Measurements from ENCODE around the gene UTRN.

Gene UTRN

DNA sequence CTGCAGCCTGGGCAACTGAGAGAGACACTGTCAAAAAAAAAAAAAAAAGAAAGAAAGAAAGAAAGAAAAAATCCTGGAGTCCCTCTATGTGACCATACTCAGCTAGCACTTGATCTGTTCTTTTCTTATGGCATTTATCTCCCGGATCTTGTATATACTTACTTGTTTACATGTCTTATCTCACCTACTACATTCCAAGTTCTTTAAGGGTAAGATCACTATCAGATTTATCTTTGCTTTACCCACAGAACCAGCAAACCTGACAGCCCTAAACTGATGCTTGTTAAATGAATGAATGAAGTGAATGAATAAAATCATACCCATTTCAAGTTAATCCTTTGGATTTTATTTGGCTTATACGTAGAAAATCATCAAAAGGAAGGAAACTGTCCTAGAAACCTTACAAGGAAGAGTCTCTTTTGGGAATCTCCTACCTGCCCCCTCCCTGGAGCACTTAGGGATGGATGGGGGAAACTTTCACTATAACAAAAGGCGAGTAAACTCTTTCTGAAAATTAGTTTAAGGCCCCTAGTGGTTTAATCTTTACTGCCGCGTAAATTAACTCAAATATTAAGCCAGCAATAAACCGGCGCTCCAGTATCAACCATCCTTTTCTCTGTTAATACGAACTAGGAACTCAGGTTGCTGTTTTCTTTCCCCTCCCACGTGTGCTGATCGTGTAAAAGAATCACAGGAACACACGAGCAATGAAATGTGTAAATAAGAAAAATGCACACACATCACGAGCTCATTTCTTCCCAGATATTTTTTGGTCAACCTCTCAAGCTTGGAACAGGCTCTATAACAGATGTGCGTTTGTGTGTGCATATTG is 1.3 kb upstream of the UTRN start:
- DNase-seq, result no peak

DNA sequence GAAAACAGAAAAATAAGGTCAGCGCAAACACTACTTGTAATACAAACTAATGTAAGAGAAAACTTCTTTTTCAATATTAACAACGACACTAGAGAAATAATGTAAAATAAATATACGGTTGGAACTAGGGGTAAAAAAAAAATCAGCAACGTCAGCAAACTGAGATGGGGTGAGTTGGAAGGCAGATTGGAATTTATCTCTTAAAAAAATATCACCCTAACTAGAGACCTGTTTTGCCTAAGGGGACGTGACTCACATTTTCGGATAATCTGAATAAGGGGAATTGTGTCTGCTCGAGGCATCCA is 705 bp upstream of the UTRN start:
- DNase-seq, result no peak

DNA sequence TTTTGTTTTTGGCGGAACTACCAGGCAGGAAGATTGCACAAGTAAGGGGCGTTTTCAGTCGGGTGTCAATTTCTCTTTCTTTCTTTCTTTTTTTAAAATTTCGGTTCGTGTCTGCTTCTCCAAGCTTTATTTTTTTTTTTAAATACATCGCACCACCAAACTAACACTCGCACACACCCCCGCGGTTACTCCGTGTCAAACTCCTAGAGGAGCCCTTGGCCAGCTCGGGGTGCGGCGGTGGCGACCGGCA is 338 bp downstream of the UTRN start:
- peak in 1 of 2 donors; percentile 25 for DNase-seq

DNA sequence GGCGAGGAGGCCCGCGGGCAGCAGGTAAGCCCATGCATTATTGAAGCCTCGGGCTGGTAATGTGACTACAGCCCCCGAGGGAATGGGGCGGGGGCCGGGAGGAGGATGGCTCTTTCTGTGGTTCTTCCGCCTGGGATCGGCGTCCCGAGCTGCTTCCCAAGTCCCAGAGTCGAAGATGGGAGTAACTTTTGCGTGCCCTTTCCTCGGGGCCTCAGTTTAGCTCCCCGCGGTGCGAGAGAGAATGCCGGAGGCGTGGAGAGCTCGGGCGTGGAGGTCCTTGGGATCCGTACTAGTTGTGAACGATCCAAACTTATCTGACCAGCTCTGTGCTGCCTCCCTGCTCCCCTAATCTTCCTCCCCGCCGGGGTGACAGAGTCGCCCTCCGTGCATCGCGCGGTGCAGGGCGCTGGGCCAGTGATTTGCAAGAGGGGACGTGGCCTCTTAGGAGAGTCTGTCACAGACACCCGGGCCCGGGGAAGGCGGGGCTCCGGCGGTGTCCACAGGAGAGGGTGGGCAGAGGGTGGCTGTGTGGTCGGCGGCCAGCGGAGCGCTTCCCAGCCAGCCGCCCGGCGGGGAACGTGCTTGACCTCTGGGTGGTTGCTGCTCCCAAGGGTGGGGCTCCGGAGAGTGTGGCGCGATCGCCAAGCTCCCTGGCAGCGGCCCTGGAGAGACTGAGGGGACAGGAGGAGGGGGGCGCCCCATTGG is 815 bp downstream of the UTRN start:
- DNase-seq, result peak; percentile 13 to 38

DNA sequence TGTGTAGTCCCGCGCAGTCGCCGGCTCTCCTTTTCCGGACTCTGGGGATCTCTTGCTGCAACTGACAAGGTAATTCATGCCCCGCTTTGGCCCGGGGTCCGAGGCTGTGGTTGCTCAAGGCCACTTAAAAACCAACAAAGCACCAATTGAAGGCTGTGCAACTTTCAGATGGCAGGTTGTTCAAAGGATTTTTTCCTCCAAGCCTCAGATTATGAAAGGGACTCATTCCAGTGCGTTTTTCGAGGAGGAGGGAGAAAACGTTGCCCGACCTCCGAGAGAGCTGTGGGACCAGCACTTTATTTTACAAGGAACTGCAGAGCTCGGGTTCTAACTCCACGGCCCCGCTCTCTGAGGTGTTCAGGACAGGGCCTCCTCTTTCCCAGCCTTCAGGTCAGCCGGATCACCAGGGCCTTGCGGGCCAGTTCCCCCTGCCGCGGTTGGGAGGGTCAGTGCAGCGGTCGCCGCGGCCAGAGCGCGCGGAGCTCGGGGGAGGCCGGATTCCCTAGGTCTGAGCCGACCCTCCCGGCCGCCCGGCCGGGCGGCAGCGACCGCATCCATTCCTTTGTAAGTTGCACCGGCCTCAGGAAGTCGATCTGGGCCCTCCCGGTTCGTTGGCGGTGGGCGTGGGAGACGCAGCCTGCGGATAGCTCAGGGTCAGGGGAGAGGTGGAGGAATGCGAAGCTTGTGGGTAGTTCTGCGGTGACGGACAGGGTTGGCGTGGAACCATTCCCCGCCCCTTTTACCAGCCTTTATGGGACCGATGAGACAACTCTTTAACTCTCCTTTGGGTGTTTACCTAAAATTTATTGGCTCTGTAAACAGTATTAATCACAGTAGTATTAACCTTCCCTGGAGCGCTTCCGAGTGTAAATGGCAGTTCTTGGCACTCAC is 1.6 kb downstream of the UTRN start:
- peak in 1 of 2 donors; percentile 28 for DNase-seq

DNA sequence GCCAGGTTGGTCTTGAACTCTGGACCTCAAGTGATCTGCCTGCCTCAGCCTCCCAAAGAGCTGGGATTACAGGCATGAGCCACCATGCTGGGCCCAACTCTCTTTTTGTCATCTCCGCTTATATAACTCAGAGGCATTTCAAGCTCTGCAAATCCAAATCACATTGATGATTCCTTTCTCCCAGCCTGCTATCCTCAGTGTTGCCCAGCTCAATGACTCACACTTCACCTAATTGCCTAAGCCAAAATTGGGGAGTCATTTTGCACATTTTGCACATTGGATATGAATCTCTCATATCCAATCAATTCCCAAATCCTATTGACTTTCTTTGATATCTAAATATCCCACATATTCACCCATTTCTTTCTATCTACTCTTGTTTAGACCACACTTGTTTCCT is 3.9 kb downstream of the UTRN start:
- no peak for DNase-seq

DNA sequence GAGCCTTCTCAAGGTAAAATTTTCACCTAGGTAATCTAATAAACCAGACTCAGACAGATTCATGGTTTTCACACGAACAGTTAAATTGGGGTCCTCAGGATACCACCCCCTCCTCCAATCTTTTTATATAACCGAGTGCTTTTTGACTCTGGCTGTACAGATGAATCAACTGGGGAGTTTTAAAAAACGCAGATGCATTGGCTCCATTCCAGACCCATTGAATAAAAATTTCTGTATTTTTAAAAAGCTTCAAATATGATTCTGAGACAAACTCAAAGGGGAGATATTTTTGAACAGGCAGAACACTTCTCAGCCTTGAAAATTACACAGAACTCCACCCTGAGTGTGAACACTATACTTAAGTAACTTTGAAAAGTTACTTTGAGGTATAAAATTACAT is 7.2 kb downstream of the UTRN start:
- no peak for DNase-seq

DNA sequence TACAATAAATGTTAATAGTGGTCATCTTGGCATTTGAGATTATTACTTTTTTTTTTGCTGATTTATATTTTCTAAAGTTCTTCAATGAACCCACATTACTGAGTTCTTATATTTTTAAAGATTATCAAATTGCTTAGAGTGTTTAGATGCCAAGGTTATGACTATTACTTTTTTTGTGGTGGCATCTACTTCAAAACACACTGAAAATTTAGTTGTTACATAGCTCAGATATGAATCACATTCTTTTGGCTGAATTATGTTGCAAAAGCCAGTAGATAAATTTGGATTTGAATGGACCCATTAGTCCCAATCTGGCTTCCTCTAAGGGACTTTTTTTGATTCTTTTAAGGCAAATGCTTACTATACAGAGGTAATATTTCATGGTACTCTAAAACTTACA is 8.9 kb downstream of the UTRN start:
- DNase-seq, result no peak

DNA sequence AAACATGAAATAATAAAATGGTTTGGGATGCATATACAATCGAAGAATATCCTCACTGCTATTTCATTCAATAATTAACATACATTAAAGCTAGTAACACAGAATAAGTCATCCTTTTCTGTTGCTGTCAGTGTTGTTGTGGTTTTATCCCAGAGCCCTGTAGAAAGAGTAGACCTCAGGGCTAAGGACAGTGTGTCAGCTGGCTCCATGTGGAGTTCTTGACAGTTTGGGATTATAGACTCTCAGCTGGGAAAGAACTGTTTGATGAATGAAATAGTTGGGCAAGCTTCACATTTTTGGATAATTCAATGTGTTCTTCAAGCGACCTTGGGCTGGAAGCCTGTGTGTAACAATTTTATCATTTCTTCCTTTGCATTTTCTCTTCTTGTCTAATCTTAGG is 10.1 kb downstream of the UTRN start:
- DNase-seq, result no peak

DNA sequence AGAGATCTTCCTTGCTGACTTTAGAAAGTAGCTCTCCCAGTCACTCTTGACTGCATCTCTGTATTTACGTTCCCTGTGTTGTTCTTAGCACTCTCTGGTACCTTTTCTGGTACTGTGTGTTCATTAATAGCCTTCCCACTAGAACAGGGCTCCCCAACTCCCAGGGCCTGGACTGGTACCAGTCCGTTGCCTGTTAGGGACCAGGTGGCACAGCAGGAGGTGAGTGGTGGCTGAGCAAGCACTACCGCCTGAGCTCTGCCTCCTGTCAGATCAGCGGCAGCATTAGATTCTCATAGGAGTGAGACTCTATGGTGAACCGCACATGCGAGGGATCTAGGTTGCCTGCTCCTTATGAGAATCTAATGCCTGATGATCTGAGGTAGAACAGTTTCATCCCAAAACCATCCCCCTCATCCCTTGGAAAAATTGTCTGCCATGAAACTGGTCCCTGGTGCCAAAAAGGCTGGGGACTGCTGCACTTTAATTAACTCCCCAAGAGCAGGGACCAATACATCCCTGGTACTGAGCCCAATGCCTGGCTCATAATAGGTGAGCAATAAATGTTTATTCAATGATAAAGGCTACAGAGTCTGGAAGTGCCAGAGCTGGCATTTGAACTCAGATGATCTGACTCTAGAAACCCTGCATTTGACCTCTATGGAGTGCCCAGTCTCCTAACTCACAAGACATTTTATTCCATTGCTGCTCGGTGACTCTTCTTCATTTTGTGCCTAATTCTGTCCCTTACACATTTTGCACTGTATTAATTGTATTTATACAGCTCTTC is 11.0 kb downstream of the UTRN start:
- no peak for DNase-seq

DNA sequence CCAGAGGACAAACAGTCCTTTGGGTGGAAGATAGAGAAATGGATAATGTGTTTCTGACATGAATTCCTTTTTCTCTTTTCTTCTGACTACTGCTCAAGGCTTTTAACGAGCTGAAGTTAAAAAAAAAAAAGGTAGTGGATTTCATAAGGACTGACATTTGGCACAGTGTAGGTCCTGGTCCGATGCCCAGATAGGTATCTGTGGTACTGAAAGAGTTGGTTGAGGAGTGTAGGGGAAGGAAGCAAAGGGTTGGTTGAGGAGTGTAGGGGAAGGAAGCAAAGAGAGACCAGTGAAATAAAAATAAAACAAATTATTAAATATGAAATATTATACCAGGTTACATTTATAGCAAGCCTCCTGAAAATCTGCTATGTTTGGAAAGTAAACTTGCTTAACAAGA is 11.8 kb downstream of the UTRN start:
- no peak for DNase-seq

DNA sequence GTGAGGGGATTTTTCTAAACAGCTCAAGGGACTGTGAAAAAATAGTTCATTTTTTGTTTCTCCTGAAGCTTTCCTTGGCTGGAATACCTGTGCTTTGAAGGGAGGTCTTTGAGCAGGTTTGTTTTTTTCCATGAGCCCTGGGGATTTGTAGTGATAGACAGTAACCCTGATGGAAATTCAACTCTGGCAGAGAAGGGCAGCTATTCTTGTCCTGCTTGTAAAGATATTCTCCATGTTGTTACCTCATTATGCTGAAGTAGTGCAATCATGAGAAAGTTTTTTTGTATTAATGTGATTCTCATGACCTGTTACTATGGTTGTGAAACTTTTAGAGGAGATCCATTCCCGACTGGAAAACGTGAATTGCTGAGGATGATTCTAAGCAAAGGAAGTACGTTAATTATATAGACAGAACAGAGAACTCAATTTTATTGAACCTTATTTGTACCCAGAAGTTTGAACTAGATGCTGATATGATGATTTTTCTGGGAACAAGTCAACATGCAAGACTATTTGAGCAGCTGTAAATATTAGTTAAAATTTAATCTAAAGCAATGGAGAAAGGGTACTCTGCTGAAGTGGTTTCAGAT is 12.5 kb downstream of the UTRN start:
- no peak for DNase-seq

DNA sequence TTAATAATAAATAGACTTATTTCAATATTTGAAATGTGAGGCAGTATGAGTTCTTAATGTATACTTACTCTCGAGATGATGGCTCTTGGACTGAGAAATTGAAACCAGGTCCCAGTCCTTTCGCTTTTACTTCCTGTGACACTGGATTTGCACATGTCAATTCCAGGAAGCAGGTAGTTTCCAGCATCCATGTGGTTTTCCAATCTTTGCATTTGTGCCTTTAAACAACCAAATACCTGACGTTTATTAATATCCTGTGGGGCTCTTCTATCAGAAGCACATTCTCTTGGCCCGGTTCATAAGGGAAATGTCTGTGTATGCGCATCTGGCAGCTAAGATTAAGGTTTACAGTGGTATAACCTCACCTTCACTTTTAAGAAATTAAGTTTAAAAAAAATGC is 13.1 kb downstream of the UTRN start:
- DNase-seq, result peak in 1 of 2 donors; percentile 30

DNA sequence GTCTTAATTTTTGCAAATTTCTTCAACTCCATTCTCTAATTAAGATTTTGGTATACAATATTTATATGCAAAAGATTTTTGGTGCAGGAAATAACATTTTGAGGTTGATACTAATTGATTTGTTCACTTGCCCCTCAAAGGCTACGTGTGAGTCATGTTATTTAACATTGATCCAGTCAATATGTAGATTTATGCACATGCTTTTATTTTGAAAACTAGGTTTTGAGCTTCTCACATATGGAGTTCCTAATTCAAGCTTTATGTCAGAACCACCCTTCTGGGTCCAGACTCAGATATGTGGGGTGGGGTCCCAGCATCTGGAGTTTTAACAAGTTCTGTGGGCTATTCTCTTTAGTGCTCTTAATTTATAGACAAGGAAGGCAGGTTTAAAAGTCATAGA is 13.8 kb downstream of the UTRN start:
- DNase-seq, result no peak

DNA sequence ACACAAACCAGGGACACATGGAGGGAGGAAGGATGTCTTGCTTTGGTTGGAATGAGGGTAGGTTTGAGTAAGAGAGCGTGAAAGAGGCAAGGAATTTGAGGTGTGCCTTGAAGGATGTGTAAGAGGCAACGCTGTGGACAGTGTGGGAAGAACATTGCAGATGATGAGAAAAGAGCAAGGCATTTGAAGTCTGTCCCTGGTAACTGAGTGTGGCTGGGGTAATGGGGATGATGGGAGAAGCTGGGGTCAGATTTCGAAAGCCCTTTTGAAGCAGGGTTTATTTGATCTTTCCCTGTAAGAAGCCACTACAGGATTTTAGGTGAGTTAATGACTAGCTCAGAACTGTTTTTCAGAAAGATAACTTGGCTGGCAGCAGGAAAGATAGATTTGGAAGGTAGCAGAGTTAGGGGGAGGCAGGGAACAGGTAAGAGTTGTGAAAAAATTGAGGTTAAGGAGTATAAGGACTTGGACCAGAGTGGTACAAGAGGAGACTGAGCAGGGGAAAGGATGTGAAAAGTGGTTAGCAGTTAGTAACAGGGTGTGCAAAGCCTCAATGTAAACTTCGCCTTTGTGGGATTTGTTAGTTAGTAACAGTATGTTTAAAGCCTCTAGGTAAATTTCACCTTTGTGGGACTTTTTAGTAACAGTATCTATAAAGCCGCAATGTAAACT is 17.7 kb downstream of the UTRN start:
- no peak for DNase-seq

DNA sequence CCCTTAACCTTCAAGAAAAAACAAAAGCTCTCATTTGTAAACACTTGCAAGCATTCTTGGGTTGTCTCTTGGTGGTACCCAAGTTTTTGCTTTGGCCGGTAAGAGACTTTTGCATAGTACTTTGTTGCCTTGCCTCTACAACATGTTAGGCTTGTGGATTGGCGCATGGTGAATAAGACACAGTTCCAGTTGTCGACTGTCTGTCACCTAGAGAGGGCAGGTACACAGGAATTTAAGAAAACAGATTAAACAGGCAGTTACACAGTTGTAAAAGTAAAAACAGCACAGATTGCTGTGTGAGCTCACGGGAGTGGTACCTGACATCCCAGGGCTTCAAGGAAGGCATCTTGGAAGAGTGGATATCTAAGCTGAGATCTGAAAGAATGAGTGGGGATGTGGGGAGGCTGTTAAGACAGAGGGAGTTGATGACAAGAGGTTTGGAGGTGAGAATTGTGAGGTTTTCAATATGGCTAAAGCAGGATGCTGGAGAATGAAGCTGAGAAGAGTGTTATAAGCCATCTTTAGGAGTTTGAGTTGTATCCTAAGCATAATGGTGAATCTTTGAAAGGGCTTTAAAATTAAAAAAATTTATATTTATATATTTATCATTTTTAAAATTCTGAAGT is 19.2 kb downstream of the UTRN start:
- DNase-seq, result no peak

DNA sequence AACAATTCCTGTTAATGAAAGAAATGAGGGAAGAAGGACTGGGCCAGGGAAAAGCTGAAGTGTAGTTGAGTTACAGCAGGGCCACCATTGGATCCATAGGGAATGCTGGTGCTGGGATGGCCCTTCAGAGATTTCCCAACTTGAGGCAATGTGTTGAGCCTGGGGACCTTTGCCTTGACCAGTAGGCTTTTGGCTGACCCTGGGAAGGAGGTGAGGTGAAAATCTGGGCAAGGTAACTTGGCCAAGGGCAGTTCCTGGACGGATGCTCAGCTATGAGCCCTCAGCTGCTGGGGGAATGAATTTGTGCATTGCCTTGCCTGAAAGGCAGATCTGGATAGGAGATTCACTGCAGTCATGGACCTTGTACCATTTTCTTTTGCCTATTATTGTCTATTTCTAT is 20.4 kb downstream of the UTRN start:
- no peak for DNase-seq

DNA sequence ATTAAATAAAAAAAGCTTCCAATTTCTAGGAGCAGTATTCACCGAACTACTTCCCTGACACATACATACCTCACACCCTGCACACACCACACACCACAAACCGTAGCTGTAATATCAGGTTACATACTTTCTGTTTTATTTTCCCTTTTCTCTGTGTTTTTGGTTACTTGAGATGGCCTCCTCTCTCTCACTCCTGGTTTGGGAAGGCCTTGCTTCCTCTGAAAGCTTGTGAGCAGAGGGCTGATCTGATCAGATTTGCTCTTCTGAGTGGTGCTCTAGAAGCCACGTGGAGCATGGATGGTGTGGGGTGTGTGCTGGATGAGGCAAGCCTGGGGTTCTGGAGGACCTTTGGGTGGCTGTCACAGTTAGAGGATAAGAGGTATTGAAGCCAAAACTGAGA is 20.9 kb downstream of the UTRN start:
- DNase-seq, result peak; percentile 12 to 52

DNA sequence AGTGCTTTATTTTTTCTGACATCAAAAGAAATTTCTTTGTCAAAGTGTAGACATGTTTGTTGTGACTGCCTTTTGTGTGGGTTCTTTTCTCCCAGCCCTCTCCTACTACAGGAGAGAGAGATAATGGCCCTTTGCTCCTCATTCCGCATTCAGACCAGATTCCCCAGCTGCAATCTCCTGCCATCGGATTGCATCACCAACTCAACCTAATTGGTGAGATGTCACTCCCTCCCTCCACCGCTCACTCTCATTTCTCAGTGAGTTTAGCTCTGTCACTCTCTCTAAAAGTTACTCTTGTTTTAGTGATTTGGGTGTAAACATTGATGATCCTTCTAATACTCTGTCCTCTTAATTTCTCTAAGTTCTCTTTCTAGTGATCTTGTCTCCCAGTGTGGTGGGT is 22.7 kb downstream of the UTRN start:
- no peak for DNase-seq

DNA sequence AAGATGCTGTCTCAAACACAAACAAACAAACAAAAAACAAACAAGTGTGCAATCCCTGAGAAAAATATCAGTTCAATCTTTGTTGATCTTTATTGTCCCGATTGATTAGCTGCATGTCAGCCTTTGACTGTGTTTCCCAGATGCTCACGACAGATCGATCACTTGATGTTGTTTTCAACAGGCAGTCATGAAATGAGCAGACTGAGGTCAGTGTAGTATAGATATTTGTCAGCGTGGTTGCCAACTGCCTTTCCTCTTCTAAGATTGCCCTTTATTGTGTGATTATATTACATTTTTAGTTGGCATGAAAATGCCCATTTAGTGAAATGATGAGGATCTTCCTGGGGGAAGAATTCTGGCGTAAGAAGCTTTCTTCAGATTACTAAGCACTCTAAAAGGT is 25.6 kb downstream of the UTRN start:
- no peak for DNase-seq

DNA sequence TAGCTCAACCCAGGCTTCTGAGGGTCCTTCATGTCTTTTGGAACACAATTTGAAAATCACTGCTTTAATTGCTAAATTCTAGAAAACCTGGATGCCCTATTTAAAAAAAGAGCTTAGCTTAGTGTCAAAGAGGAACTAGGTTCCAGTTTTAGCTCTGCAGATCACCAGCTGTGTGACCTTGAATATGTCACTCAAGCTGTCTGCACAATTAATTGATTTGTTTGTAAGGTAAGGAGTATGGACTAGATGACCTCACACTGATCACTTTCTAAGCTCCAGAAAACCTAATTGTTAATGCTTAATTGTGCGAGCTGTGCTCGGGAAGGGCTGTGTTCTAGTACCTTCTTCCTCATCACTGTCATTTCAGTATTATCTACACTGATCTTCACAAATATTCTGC is 26.2 kb downstream of the UTRN start:
- no peak for DNase-seq

DNA sequence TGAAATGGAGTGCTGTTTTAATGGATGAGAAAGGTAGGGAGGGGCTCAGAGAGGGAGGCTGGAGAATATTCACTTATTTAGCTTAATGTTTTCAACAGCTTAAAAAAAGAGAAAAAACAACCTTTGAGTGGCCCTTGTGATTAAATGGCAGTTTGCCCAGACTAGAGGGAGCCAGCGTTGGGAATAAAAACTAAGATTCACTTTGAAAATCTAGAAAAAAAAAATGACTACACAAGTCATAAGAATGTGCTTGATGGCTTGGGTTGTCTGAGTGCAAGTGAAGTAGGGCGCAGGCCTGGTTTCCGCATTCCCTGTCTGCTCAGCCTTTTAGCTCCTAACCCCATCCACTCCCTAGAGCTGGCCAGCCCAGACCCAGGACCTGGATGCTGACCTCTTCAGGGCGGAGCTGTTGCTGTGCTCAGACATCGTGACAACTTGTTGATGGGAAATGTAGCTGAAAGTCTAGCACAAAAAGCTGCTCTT is 28.9 kb downstream of the UTRN start:
- DNase-seq, result no peak
